Activated T-helper 9 cell treated with anti-CD3 and anti-CD28 coated beads, Interleukin-2, amount 50 U/mL, for 16 hours (primary cell): ENCODE results near the gene ACBD5.

ENCODE experiments used
- DNase-seq: peaks from one replicate; pipeline ENCODE4 v3.0.0-alpha.2; 2020; ENCODE audit warnings: low read depth

ACBD5 gene

GRCh38 chr10:27150261-27150660 lies 90.3 kb downstream of the ACBD5 start:
- DNase-seq: no peak

- no peak for DNase-seq
These were observed 92.9 kb downstream of the ACBD5 start for GRCh38 chr10:27147701-27148100.

- DNase-seq: no peak
These were observed 94.7 kb downstream of the ACBD5 start for GRCh38 chr10:27145937-27146336.
